ENCODE results near the gene LRRC19. TPM values are rescaled to one million over a fixed set of nuclear protein-coding genes. Genes with fewer than 3 reads are reported as not detected.

Gene LRRC19
- total and polyA plus RNA-seq, 2 donors (not counting 1 experiment from before 2014, with no cell fraction given): not detected

- H3K4me3 ChIP-seq (replicated peaks in 1 of 4; ENCODE audit: control extremely low read depth in 1 of 4, insufficient read depth in 1 of 4, low read depth in 3 of 4, low read length in 4 of 4): no peak overlapping the region
- H3K4me2 ChIP-seq (ENCODE audit: extremely low read depth, insufficient read depth, low read length): no peak overlapping the region
- TF ChIP-seq CTCF (conservative IDR thresholded peaks at IDR 0.05 in 1 of 2, IDR thresholded peaks at IDR 0.05 in 1 of 2; ENCODE audit: low read depth in 1 of 2, low read length in 2 of 2) (no peak), EZH2 (IDR thresholded peaks at IDR 0.05; ENCODE audit: low read length, missing control alignments) (no peak)
- no peaks in the 10 kb centered on the region for H3K27me3 ChIP-seq (ENCODE audit: control insufficient read depth, insufficient read depth, low read length)
- no peak for DNase-seq (ENCODE audit: low read depth in 2 of 2)
- H4K20me1 ChIP-seq (ENCODE audit: control insufficient read depth, extremely low read depth, insufficient read depth, low read length): no peaks in the 10 kb centered on the region
- no peaks in the 10 kb centered on the region for H3K9me3 ChIP-seq (ENCODE audit: control insufficient read depth, insufficient read depth, low read depth, low read length)
- H3K4me1 ChIP-seq (ENCODE audit: control insufficient read depth, extremely low read depth, insufficient read depth, low read length): no peaks in the 10 kb centered on the region
- H3K9ac ChIP-seq (ENCODE audit: insufficient read depth, low read length): no peak overlapping the region
- no peaks in the 10 kb centered on the region for H3K79me2 ChIP-seq (ENCODE audit: control insufficient read depth, insufficient read depth, low read length)
- no peaks in the 10 kb centered on the region for H3K36me3 ChIP-seq (ENCODE audit: control insufficient read depth, insufficient read depth, low read length)
- H2AFZ ChIP-seq (ENCODE audit: low read length): no peak overlapping the region
- H3K27ac ChIP-seq (ENCODE audit: insufficient read depth, low read length): no peak overlapping the region
Observed at GRCh38 chr9:26983340-26983739, 22.1 kb downstream of the LRRC19 start.

GRCh38 chr9:26975728-26976707 lies 29.5 kb downstream of the LRRC19 start:
- Histone ChIP-seq H3K27me3 (ENCODE audit: control insufficient read depth, insufficient read depth, low read length) (no peaks in the 10 kb centered on the region), H3K4me1 (ENCODE audit: control insufficient read depth, extremely low read depth, insufficient read depth, low read length) (no peaks in the 10 kb centered on the region), H3K79me2 (ENCODE audit: control insufficient read depth, insufficient read depth, low read length) (no peaks in the 10 kb centered on the region), H2AFZ (ENCODE audit: low read length) (peak overlapping the region; percentile 47), H4K20me1 (ENCODE audit: control insufficient read depth, extremely low read depth, insufficient read depth, low read length) (no peaks in the 10 kb centered on the region), H3K36me3 (ENCODE audit: control insufficient read depth, insufficient read depth, low read length) (no peaks in the 10 kb centered on the region), H3K27ac (ENCODE audit: insufficient read depth, low read length) (no peak overlapping the region), H3K9me3 (ENCODE audit: control insufficient read depth, insufficient read depth, low read depth, low read length) (no peaks in the 10 kb centered on the region), H3K9ac (ENCODE audit: insufficient read depth, low read length) (no peak overlapping the region), H3K4me2 (ENCODE audit: extremely low read depth, insufficient read depth, low read length) (no peak overlapping the region), H3K4me3 (replicated peaks in 1 of 4; ENCODE audit: control extremely low read depth in 1 of 4, insufficient read depth in 1 of 4, low read depth in 3 of 4, low read length in 4 of 4) (no peak overlapping the region)
- peak; percentile 23 to 51 for DNase-seq (ENCODE audit: low read depth in 2 of 2)
- no peak for TF ChIP-seq EZH2 (IDR thresholded peaks at IDR 0.05; ENCODE audit: low read length, missing control alignments)
- TF ChIP-seq CTCF (conservative IDR thresholded peaks at IDR 0.05 in 1 of 2, IDR thresholded peaks at IDR 0.05 in 1 of 2; ENCODE audit: low read depth in 1 of 2, low read length in 2 of 2): peak; percentile 50 to 52

- DNase-seq (ENCODE audit: low read depth in 2 of 2): no peak
- Histone ChIP-seq H3K9ac (ENCODE audit: insufficient read depth, low read length) (no peak overlapping the region), H2AFZ (ENCODE audit: low read length) (no peak overlapping the region), H3K27me3 (ENCODE audit: control insufficient read depth, insufficient read depth, low read length) (no peaks in the 10 kb centered on the region), H3K36me3 (ENCODE audit: control insufficient read depth, insufficient read depth, low read length) (no peaks in the 10 kb centered on the region), H3K9me3 (ENCODE audit: control insufficient read depth, insufficient read depth, low read depth, low read length) (no peaks in the 10 kb centered on the region), H3K27ac (ENCODE audit: insufficient read depth, low read length) (no peak overlapping the region), H4K20me1 (ENCODE audit: control insufficient read depth, extremely low read depth, insufficient read depth, low read length) (no peaks in the 10 kb centered on the region), H3K4me1 (ENCODE audit: control insufficient read depth, extremely low read depth, insufficient read depth, low read length) (no peaks in the 10 kb centered on the region), H3K79me2 (ENCODE audit: control insufficient read depth, insufficient read depth, low read length) (no peaks in the 10 kb centered on the region), H3K4me2 (ENCODE audit: extremely low read depth, insufficient read depth, low read length) (no peak overlapping the region), H3K4me3 (replicated peaks in 1 of 4; ENCODE audit: control extremely low read depth in 1 of 4, insufficient read depth in 1 of 4, low read depth in 3 of 4, low read length in 4 of 4) (no peak overlapping the region)
- TF ChIP-seq CTCF (conservative IDR thresholded peaks at IDR 0.05 in 1 of 2, IDR thresholded peaks at IDR 0.05 in 1 of 2; ENCODE audit: low read depth in 1 of 2, low read length in 2 of 2) (no peak), EZH2 (IDR thresholded peaks at IDR 0.05; ENCODE audit: low read length, missing control alignments) (no peak)
Observed at GRCh38 chr9:26974927-26975326, 30.5 kb downstream of the LRRC19 start.

Data from fibroblast of lung (primary cell).